ENCODE measurements around the gene EXOC4.

EXOC4 gene

DNA sequence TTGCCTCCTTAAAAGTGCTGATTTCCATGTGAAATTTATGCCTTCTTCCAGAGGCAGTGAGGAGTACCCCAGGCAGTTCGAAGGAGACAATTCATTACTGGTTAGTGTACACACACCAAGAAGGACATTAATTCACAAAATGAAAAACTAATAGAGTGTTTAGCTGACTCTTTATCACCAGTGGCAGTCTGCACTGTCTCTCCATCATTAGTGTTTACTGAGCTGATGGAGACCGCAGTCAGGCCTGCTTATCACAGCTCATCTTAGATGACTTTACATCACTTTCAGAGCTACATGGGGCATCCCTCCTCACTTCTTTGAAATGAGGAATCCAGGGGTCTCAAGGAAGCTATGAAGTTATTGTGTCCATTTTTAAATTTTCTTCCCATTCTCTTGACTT, 718.7 kb downstream of the EXOC4 start:
- no peak overlapping the region for H3K27ac ChIP-seq
- TF ChIP-seq, protein P1, sequence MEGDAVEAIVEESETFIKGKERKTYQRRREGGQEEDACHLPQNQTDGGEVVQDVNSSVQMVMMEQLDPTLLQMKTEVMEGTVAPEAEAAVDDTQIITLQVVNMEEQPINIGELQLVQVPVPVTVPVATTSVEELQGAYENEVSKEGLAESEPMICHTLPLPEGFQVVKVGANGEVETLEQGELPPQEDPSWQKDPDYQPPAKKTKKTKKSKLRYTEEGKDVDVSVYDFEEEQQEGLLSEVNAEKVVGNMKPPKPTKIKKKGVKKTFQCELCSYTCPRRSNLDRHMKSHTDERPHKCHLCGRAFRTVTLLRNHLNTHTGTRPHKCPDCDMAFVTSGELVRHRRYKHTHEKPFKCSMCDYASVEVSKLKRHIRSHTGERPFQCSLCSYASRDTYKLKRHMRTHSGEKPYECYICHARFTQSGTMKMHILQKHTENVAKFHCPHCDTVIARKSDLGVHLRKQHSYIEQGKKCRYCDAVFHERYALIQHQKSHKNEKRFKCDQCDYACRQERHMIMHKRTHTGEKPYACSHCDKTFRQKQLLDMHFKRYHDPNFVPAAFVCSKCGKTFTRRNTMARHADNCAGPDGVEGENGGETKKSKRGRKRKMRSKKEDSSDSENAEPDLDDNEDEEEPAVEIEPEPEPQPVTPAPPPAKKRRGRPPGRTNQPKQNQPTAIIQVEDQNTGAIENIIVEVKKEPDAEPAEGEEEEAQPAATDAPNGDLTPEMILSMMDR (conservative IDR thresholded peaks at IDR 0.05), result no peak

DNA sequence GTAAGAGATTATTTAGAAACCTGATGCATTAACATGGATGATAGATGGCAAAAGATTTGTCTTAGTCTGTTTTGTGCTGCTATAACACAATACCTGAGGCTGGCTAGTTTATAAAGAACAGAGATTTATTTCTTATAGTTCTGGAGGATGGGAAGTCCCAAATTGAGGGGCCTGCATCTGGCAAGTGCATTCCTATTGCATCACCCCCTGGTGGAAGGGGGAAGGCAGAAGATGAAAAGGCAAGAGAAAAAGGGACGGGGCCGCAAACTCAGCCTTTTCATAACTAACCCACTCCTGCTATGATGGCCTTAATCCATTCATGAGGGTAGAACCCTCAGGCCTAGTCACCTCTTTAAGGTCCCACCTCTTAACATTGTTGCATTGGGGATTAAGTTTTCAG, 720.8 kb downstream of the EXOC4 start:
- no peak overlapping the region for H3K27ac ChIP-seq
- TF ChIP-seq, protein P1 (conservative IDR thresholded peaks at IDR 0.05), result no peak

DNA sequence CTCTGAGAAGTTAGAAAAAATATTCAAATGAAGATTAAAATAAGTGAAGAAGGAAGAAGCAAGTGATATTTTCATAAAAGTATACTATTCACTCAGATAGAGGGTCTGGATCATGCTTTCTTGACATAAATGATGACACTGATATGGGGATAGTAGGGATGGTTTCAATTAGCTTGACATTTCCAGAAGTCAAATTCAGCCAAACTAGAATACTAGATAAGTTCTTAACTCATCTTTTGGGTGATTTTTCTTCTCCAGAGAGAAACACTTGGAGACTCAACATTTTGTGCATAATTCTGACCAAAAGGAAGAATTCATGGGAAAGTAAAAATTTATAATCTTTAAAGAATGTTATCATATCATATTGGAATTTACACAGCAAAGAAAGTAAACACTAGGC, 722.3 kb downstream of the EXOC4 start:
- H3K27ac ChIP-seq, result no peak overlapping the region
- TF ChIP-seq, protein P1 (conservative IDR thresholded peaks at IDR 0.05), result no peak

DNA sequence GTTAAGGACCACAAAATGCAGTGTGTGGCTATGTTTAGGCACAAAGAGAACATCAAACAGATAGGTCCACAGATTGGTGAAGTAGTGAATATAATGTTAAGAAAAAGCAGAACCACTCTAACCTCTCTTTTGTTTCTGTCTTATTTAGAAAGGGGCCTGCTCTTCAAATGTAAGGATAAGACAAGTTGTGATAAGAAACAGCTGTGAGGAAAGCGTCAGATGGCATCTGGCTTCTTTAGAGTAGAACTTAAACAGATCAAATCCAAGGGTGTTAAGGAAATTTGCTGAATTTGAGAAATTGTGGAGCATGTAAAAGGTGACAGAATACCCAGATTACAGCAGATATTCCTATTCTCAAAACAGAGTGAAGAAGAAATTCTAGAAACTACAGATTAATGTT, 723.3 kb downstream of the EXOC4 start:
- H3K27ac ChIP-seq, result no peak overlapping the region
- TF ChIP-seq, protein P1 (conservative IDR thresholded peaks at IDR 0.05), result no peak

DNA sequence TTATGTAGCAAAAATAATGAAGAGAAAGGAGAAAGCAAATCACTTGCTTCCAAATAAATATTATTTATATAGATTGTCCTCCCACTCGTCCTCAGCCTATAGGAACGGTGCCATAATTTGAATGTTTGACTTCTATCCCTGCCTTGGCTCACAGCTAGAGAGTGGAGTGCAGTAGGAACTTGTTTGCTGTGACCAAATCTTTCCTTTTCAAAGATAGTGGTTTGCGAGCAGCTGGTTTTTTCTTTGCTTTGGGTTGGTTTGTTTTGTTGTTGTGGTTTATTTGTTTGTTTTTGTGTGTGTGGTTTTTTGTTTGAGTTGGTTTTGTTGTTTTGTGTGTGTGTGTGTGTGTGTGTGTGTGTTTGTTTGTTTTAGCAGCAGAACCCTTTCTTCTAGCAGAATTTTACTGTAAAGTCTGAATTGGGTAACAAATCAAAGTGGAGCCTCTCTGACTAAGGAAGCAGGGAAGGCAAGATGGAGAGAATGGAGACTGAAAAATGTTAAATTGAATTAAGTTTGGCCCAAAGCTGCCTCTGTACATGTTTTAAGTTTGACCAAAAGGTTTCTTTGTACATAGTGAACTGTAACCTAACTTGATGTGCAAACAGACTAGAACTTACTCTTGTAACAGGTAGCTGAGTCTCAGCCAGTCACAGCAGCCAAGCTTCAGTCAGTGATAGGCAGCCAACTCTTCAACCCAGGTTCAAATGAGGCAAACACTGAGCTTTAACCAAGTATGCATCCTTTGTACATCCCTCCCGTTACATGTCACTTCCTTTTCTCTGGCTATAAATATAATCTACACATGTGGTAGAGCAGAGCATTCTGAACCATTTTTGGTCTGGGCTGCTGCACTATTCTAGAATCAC, 724.8 kb downstream of the EXOC4 start:
- H3K27ac ChIP-seq, result peak overlapping the region; percentile 44

DNA sequence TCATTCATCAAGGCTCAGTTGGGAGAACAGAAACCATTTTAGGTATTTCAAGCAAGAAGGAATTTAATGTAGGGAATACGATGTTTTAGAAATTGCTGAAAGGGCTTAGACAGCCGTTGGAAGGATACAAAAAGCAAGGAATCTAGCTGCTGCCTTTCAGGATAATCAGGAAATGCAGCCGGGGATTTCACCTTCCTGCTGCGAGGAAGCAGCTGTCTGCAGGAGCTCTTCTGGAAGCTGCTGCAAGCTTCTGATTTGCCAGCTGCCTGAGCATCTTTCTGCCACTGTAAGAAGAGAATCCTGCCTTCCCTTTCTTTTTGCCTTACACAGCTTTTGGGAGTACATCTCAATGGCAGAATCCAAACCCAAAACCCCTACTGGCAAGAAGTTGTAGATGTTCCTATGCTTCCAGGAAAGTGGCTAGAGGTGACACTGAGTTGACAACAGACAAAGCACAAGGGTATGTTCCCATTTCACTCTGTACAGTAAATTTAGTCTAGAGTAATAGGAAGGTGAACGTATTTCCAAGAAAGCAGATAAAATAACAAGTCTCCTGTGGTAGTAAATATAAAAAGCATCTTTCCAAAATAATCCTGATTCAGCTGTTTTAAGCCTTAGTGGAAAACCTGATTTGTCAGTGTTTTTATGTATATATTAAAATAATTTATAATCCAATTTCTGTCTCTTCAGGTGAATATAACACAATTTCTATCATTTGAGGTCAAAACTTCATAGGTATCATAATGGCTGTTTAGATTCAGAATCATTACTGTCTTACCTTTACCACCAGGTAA, 725.8 kb downstream of the EXOC4 start:
- TF ChIP-seq, protein P1 (conservative IDR thresholded peaks at IDR 0.05), result no peak
- peak overlapping the region; percentile 44; the same call in 1 of the 2 replicates for H3K27ac ChIP-seq

More for the DNA sequence above, 724.8 kb downstream of the EXOC4 start:
- TF ChIP-seq, protein P1 (conservative IDR thresholded peaks at IDR 0.05), result no peak

DNA sequence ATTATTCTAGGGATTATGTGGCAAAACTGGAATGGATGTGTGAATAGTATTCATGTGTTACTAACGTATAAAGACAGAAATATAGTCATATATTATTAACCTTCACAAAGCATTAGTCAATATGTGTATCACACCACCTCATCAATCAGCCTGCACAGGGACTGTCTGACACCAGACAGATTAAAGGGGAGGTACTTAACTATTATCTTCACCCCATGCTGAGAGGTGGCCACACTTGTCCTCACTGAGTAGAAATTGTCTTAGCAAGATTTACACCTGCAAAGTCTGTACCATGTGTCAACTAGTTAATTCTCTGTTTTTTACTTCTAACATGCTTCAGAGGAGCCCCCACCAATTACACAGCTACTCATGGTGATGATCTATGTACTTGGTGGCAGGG, 727.9 kb downstream of the EXOC4 start:
- TF ChIP-seq, protein P1 (conservative IDR thresholded peaks at IDR 0.05), result no peak

More for the DNA sequence above, 727.9 kb downstream of the EXOC4 start:
- no peak overlapping the region for H3K27ac ChIP-seq

Measured in VCaP (cell line).